GM23338 (cell line): Measurements from ENCODE around the gene TPX2. TPM values are rescaled to one million over a fixed set of nuclear protein-coding genes. Genes with fewer than 3 reads are reported as not detected.

Source experiments
- ATAC-seq: fragments of 200-7000 bp; cut with Tn5 transposase; 3 replicates; pipeline ENCODE4 v1.9.1; 2020
- DNase-seq: peaks from one replicate; pipeline ENCODE4 v3.0.0-alpha.2; 2015; ENCODE audit warnings: low spot score
- H2AFZ ChIP-seq: fragments of 200-600 bp; sonication (generic); 2 replicates; pipeline ENCODE4 v1.8.0; 2016; ENCODE audit warnings: antibody characterized with exemption, mild to moderate bottlenecking, moderate library complexity
- H3F3A ChIP-seq: fragments of 200-600 bp; sonication (generic); replicated peaks from 2 replicates; pipeline ENCODE4 v1.8.0; 2017; ENCODE audit warnings: antibody characterized with exemption, mixed run types, low read depth
- H3K27ac ChIP-seq: fragments of 200-600 bp; sonication (generic); 2 replicates; pipeline ENCODE4 v1.6.1; 2016; ENCODE audit warnings: low read depth
- H3K27me3 ChIP-seq: fragments of 200-600 bp; sonication (generic); 2 replicates; pipeline ENCODE4 v1.8.0; 2016; ENCODE audit warnings: mild to moderate bottlenecking, mixed run types, moderate library complexity; ENCODE audit not compliant: insufficient read depth
- H3K36me3 ChIP-seq: fragments of 200-600 bp; sonication (generic); 2 replicates; pipeline ENCODE4 v1.8.0; 2016; ENCODE audit warnings: mild to moderate bottlenecking; ENCODE audit not compliant: insufficient read depth
- H3K4me1 ChIP-seq: fragments of 200-600 bp; sonication (generic); 2 replicates; pipeline ENCODE4 v1.8.0; 2016; ENCODE audit warnings: mild to moderate bottlenecking, moderate library complexity; ENCODE audit not compliant: insufficient read depth
- H3K4me2 ChIP-seq: fragments of 200-600 bp; sonication (generic); 2 replicates; pipeline ENCODE4 v1.7.1; 2017; ENCODE audit warnings: mixed run types
- H3K4me3 ChIP-seq: fragments of 200-600 bp; sonication (generic); 2 replicates; pipeline ENCODE4 v1.6.1; 2016; ENCODE audit warnings: mixed run types
- H3K79me2 ChIP-seq: fragments of 200-600 bp; sonication (generic); replicated peaks from 2 replicates; pipeline ENCODE4 v1.8.0; 2017; ENCODE audit warnings: mild to moderate bottlenecking; ENCODE audit not compliant: insufficient read depth
- H3K9me2 ChIP-seq: fragments of 200-600 bp; sonication (generic); 2 replicates; pipeline ENCODE4 v1.8.0; 2017; ENCODE audit not compliant: insufficient read depth
- H4K20me1 ChIP-seq: fragments of 200-600 bp; sonication (generic); replicated peaks from 2 replicates; pipeline ENCODE4 v1.8.0; 2017; ENCODE audit warnings: mild to moderate bottlenecking; ENCODE audit not compliant: insufficient read depth
- H3K27ac Mint-ChIP-seq: 2 replicates; pipeline ENCODE4 v1.8.0; 2020; ENCODE audit warnings: inconsistent platforms, mild to moderate bottlenecking, moderate library complexity, mixed read lengths
- H3K27me3 Mint-ChIP-seq: 3 replicates; pipeline ENCODE4 v1.8.0; 2022; ENCODE audit warnings: low read depth, mild to moderate bottlenecking, moderate library complexity, mixed read lengths, inconsistent platforms; ENCODE audit not compliant: insufficient read depth, poor library complexity
- H3K36me3 Mint-ChIP-seq: 3 replicates; pipeline ENCODE4 v1.8.0; 2021; ENCODE audit warnings: low read depth, mild to moderate bottlenecking, inconsistent platforms, moderate library complexity, mixed read lengths
- H3K4me1 Mint-ChIP-seq: 3 replicates; pipeline ENCODE4 v1.8.0; 2020; ENCODE audit warnings: mild to moderate bottlenecking, inconsistent platforms, mixed read lengths
- H3K4me3 Mint-ChIP-seq: 3 replicates; pipeline ENCODE4 v1.8.0; 2021; ENCODE audit warnings: moderate library complexity, mild to moderate bottlenecking, inconsistent platforms, mixed read lengths
- H3K9me3 Mint-ChIP-seq: 3 replicates; pipeline ENCODE4 v1.8.0; 2020; ENCODE audit warnings: moderate library complexity, mild to moderate bottlenecking, inconsistent platforms, mixed read lengths
- CREB1 ChIP-seq: fragments of 250-450 bp; sonication (Bioruptor Pico); IDR thresholded peaks from 2 replicates; pipeline ENCODE4 v1.5.0; 2020; ENCODE audit warnings: low read depth, mild to moderate bottlenecking, moderate library complexity
- EZH2phosphoT487 ChIP-seq: fragments of 200-600 bp; sonication (generic); IDR thresholded peaks from one replicate; pipeline ENCODE4 v1.8.1; 2018; ENCODE audit warnings: antibody characterized with exemption; ENCODE audit not compliant: unreplicated experiment
- JUNB ChIP-seq: IDR thresholded peaks from one replicate; pipeline ENCODE4 v1.6.1; 2016; ENCODE audit warnings: antibody characterized with exemption; ENCODE audit not compliant: unreplicated experiment
- POLR2AphosphoS5 ChIP-seq: IDR thresholded peaks from 2 replicates; pipeline ENCODE4 v1.6.1; 2016; ENCODE audit warnings: antibody characterized with exemption, low read depth
- STAT1 ChIP-seq: IDR thresholded peaks from one replicate; pipeline ENCODE4 v1.6.1; 2016; ENCODE audit warnings: antibody characterized with exemption; ENCODE audit not compliant: unreplicated experiment
- ZNF114 ChIP-seq: fragments of 250-450 bp; sonication (Bioruptor Pico); IDR thresholded peaks from 2 replicates; pipeline ENCODE4 v1.5.0; 2020; ENCODE audit warnings: mild to moderate bottlenecking, moderate library complexity
- ZNF331 ChIP-seq: fragments of 250-450 bp; sonication (Bioruptor Pico); IDR thresholded peaks from 2 replicates; pipeline ENCODE4 v1.5.0; 2020; ENCODE audit warnings: low read depth, mild to moderate bottlenecking, moderate library complexity
- polyA plus RNA-seq: library from polyadenylated mRNA; unstranded; fragments of >200 nt; fragmentation: Nextera tagmentation; extraction: Ambion mirVana; gene quantifications from 2 replicates; pipeline ENCODE4 v1.2.1, GENCODE V29; 2016
- total RNA-seq: library from RNA; depleted of rRNA; stranded (reverse); fragments of >200 nt; shearing (Covaris generic); gene quantifications from 2 replicates; pipeline ENCODE4 v1.2.3, GENCODE V29; 2014
- TF ChIP-seq, protein P1 (sequence below): IDR thresholded peaks from one replicate; pipeline ENCODE4 v1.6.1; 2018; ENCODE audit warnings: antibody characterized with exemption; ENCODE audit not compliant: unreplicated experiment
- TF ChIP-seq, protein P2 (sequence below), 2 experiments: fragments of 200-600 bp in 1 of 2; sonication (generic) in 1 of 2; conservative IDR thresholded peaks; 2 replicates each; pipeline versions ENCODE4 v1.5.1 to v1.6.1; 2016 to 2017; ENCODE audit warnings: antibody characterized with exemption in 2 of 2, low read depth in 2 of 2, mild to moderate bottlenecking in 2 of 2, moderate library complexity in 1 of 2
- TF ChIP-seq, protein P3 (sequence below): IDR thresholded peaks from 2 replicates; pipeline ENCODE4 v1.6.1; 2016; ENCODE audit warnings: antibody characterized with exemption
- TF ChIP-seq, protein P4 (sequence below): fragments of 250-450 bp; sonication (Bioruptor Pico); IDR thresholded peaks from 2 replicates; pipeline ENCODE4 v1.5.0; 2020; ENCODE audit warnings: mild to moderate bottlenecking, moderate library complexity

TPX2 gene
- total and polyA plus RNA-seq, 2 experiments from 2014 or later, result 101 to 159 TPM

DNA sequence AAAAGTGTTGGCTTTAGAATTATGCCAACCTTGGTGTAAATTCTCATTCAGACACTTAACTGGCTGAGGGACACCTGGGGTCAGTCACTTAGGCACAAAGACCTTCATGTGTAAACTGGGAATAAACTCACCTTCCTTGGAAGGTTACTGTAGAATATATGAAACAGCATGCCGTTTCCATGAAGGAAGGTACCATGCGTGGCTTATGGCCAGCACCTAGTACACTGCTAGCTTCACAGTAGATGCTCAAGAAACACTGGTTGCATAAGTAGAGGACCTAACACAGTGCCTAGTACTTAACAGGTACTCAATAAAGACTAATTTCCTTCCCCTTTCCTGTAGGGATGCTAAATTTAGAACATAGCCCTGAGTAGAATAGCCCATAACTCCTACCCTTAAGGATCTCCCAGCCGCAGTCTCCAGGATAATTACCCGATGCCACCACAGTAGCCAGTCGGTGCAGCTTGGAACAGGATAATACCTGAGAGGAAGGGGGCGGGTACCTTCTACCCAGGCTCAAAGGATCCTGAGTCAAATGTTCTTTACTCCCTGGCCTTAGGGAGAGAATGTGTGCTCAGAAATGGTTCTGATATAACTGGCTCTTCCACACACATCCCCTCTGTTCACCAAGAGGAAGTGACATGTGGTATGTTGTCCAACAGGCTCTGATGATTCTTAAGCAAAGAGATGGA, 20.0 kb upstream of the TPX2 start:
- Histone ChIP-seq H3F3A (peaks cover 12% of the 10 kb centered on the region), H3K79me2 (peaks cover 81% of the 10 kb centered on the region), H3K4me2 (peak overlapping the region; percentile 86), H3K27me3 (no peaks in the 10 kb centered on the region), H2AFZ (no peak overlapping the region), H3K4me1 (peaks cover 69% of the 10 kb centered on the region), H3K4me3 (peak overlapping the region; percentile 71; the same call in 1 of the 2 replicates), H3K27ac (peak overlapping the region; percentile 83; the same call in 1 of the 2 replicates), H4K20me1 (0 out of 2 replicates have a peak, but pooled peaks cover 3% of the 10 kb centered on the region), H3K36me3 (peaks cover 12% of the 10 kb centered on the region; the same call in 1 of the 2 replicates), H3K9me2 (no peaks in the 10 kb centered on the region)
- ATAC-seq (no peak), DNase-seq (peak; percentile 40)
- TF ChIP-seq ZNF114 (CRISPR knock-in tag), result no peak
- no peak for TF ChIP-seq CREB1 (CRISPR knock-in tag)
- TF ChIP-seq, protein P1, sequence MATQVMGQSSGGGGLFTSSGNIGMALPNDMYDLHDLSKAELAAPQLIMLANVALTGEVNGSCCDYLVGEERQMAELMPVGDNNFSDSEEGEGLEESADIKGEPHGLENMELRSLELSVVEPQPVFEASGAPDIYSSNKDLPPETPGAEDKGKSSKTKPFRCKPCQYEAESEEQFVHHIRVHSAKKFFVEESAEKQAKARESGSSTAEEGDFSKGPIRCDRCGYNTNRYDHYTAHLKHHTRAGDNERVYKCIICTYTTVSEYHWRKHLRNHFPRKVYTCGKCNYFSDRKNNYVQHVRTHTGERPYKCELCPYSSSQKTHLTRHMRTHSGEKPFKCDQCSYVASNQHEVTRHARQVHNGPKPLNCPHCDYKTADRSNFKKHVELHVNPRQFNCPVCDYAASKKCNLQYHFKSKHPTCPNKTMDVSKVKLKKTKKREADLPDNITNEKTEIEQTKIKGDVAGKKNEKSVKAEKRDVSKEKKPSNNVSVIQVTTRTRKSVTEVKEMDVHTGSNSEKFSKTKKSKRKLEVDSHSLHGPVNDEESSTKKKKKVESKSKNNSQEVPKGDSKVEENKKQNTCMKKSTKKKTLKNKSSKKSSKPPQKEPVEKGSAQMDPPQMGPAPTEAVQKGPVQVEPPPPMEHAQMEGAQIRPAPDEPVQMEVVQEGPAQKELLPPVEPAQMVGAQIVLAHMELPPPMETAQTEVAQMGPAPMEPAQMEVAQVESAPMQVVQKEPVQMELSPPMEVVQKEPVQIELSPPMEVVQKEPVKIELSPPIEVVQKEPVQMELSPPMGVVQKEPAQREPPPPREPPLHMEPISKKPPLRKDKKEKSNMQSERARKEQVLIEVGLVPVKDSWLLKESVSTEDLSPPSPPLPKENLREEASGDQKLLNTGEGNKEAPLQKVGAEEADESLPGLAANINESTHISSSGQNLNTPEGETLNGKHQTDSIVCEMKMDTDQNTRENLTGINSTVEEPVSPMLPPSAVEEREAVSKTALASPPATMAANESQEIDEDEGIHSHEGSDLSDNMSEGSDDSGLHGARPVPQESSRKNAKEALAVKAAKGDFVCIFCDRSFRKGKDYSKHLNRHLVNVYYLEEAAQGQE, result no peak
- TF ChIP-seq, protein P2, sequence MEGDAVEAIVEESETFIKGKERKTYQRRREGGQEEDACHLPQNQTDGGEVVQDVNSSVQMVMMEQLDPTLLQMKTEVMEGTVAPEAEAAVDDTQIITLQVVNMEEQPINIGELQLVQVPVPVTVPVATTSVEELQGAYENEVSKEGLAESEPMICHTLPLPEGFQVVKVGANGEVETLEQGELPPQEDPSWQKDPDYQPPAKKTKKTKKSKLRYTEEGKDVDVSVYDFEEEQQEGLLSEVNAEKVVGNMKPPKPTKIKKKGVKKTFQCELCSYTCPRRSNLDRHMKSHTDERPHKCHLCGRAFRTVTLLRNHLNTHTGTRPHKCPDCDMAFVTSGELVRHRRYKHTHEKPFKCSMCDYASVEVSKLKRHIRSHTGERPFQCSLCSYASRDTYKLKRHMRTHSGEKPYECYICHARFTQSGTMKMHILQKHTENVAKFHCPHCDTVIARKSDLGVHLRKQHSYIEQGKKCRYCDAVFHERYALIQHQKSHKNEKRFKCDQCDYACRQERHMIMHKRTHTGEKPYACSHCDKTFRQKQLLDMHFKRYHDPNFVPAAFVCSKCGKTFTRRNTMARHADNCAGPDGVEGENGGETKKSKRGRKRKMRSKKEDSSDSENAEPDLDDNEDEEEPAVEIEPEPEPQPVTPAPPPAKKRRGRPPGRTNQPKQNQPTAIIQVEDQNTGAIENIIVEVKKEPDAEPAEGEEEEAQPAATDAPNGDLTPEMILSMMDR (conservative IDR thresholded peaks at IDR 0.05; ENCODE audit: low read depth in 2 of 2), result no peak
- no peak for TF ChIP-seq ZNF331
- no peak for TF ChIP-seq JUNB
- no peak for TF ChIP-seq STAT1
- no peak for TF ChIP-seq POLR2AphosphoS5
- no peak for TF ChIP-seq EZH2phosphoT487
- TF ChIP-seq, protein P3, sequence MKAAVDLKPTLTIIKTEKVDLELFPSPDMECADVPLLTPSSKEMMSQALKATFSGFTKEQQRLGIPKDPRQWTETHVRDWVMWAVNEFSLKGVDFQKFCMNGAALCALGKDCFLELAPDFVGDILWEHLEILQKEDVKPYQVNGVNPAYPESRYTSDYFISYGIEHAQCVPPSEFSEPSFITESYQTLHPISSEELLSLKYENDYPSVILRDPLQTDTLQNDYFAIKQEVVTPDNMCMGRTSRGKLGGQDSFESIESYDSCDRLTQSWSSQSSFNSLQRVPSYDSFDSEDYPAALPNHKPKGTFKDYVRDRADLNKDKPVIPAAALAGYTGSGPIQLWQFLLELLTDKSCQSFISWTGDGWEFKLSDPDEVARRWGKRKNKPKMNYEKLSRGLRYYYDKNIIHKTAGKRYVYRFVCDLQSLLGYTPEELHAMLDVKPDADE, result no peak
- TF ChIP-seq, protein P4, sequence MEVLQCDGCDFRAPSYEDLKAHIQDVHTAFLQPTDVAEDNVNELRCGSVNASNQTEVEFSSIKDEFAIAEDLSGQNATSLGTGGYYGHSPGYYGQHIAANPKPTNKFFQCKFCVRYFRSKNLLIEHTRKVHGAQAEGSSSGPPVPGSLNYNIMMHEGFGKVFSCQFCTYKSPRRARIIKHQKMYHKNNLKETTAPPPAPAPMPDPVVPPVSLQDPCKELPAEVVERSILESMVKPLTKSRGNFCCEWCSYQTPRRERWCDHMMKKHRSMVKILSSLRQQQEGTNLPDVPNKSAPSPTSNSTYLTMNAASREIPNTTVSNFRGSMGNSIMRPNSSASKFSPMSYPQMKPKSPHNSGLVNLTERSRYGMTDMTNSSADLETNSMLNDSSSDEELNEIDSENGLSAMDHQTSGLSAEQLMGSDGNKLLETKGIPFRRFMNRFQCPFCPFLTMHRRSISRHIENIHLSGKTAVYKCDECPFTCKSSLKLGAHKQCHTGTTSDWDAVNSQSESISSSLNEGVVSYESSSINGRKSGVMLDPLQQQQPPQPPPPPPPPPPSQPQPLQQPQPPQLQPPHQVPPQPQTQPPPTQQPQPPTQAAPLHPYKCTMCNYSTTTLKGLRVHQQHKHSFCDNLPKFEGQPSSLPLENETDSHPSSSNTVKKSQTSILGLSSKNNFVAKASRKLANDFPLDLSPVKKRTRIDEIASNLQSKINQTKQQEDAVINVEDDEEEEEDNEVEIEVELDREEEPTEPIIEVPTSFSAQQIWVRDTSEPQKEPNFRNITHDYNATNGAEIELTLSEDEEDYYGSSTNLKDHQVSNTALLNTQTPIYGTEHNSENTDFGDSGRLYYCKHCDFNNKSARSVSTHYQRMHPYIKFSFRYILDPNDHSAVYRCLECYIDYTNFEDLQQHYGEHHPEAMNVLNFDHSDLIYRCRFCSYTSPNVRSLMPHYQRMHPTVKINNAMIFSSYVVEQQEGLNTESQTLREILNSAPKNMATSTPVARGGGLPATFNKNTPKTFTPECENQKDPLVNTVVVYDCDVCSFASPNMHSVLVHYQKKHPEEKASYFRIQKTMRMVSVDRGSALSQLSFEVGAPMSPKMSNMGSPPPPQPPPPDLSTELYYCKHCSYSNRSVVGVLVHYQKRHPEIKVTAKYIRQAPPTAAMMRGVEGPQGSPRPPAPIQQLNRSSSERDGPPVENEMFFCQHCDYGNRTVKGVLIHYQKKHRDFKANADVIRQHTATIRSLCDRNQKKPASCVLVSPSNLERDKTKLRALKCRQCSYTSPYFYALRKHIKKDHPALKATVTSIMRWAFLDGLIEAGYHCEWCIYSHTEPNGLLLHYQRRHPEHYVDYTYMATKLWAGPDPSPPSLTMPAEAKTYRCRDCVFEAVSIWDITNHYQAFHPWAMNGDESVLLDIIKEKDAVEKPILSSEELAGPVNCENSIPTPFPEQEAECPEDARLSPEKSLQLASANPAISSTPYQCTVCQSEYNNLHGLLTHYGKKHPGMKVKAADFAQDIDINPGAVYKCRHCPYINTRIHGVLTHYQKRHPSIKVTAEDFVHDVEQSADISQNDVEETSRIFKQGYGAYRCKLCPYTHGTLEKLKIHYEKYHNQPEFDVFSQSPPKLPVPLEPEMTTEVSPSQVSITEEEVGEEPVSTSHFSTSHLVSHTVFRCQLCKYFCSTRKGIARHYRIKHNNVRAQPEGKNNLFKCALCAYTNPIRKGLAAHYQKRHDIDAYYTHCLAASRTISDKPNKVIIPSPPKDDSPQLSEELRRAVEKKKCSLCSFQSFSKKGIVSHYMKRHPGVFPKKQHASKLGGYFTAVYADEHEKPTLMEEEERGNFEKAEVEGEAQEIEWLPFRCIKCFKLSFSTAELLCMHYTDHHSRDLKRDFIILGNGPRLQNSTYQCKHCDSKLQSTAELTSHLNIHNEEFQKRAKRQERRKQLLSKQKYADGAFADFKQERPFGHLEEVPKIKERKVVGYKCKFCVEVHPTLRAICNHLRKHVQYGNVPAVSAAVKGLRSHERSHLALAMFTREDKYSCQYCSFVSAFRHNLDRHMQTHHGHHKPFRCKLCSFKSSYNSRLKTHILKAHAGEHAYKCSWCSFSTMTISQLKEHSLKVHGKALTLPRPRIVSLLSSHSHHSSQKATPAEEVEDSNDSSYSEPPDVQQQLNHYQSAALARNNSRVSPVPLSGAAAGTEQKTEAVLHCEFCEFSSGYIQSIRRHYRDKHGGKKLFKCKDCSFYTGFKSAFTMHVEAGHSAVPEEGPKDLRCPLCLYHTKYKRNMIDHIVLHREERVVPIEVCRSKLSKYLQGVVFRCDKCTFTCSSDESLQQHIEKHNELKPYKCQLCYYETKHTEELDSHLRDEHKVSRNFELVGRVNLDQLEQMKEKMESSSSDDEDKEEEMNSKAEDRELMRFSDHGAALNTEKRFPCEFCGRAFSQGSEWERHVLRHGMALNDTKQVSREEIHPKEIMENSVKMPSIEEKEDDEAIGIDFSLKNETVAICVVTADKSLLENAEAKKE (CRISPR knock-in tag), result no peak
- Mint-ChIP-seq H3K4me1 (peaks cover 66% of the 10 kb centered on the region), H3K36me3 (peaks cover 62% of the 10 kb centered on the region), H3K9me3 (no peaks in the 10 kb centered on the region; the same call in 2 of the 3 replicates), H3K27ac (no peak overlapping the region; the same call in 1 of the 2 replicates), H3K4me3 (peak overlapping the region; percentile 90), H3K27me3 (peaks cover 14% of the 10 kb centered on the region)
